Left ventricle myocardium inferior (tissue), 1 donor: Measurements from ENCODE around the gene MEF2D. TPM values are rescaled to one million over a fixed set of nuclear protein-coding genes. Genes with fewer than 3 reads are reported as not detected.

ENCODE experiments used
- DNase-seq: peaks from one replicate; pipeline ENCODE4 v3.0.0-alpha.2; 2020
- H3K27ac ChIP-seq: fragments of 200-600 bp; replicated peaks from 2 replicates; pipeline ENCODE4 v1.8.0; 2021
- H3K27me3 ChIP-seq: fragments of 200-600 bp; 2 replicates; pipeline ENCODE4 v1.8.0; 2021; ENCODE audit warnings: low read depth
- H3K36me3 ChIP-seq: fragments of 200-600 bp; 2 replicates; pipeline ENCODE4 v1.8.0; 2021
- H3K4me1 ChIP-seq: fragments of 200-600 bp; 2 replicates; pipeline ENCODE4 v1.8.0; 2021
- H3K4me3 ChIP-seq: fragments of 200-600 bp; 2 replicates; pipeline ENCODE4 v1.8.0; 2021; ENCODE audit warnings: mild to moderate bottlenecking, moderate library complexity
- H3K9me3 ChIP-seq: fragments of 200-600 bp; replicated peaks from 2 replicates; pipeline ENCODE4 v1.8.0; 2021
- intact Hi-C: fragments of 100-400 bp; cut with micrococcal nuclease; formaldehyde crosslinking; loops from one replicate; pipeline ENCODE4 v1.11.0; 2022
- total RNA-seq: library from RNA; stranded (reverse); fragmentation: NEBNext Ultra II Directional; extraction: Animal tissue kit (Norgen Biotek cat#: 25700); gene quantifications from one replicate; pipeline ENCODE4 v1.2.1, GENCODE V29; 2021
- TF ChIP-seq, protein P1 (sequence below): fragments of 200-600 bp; IDR thresholded peaks from 2 replicates; pipeline ENCODE4 v1.8.0; 2021; ENCODE audit warnings: antibody characterized with exemption, mild to moderate bottlenecking, borderline replicate concordance
- donor health status: DM: no; HTN: yes; CAD: no; lungs with severe emphysema.

Gene MEF2D
- total RNA-seq, 1 donor from 2014 or later, result 96.8 TPM

DNA sequence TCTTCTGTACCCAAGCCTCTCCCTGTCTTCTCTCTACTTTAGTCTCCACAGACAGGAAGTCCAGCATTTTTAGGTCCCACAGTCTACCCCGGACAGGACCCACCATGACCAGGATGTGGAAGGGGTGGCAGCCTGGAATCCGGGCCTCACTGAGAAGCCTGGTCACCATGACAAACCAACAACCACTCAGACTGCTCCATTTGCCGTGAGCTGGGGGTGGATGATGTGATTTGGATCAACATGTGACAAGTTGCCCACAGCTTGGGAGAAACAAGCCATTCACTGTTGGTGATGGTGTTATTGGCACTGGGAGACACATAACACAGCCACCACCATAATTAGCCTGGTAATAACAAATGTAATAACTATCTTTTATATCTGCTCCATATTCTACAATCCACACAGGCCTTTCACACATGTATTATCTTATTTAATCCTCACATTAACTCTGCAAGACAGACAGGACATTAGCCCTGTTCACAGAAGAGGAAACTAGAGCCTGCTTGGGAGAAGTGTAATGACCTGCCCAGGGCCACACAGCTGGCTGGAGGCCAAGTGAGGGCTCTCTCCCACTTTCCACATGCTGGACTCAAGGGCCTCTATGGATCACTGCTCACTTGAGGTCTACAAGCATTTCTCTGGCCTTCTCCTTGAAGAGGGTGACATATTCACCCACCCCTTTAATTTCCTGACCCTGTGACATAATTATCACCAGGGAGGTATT lies 22.9 kb downstream of the MEF2D start:
- Histone ChIP-seq H3K27ac (peak overlapping the region; percentile 75), H3K36me3 (peaks cover 100% of the 10 kb centered on the region), H3K4me3 (peak overlapping the region; percentile 5), H3K9me3 (no peaks in the 10 kb centered on the region), H3K27me3 (no peaks in the 10 kb centered on the region), H3K4me1 (peaks cover 100% of the 10 kb centered on the region)
- DNase-seq, result no peak
- intact Hi-C loops, result no loop called here
- TF ChIP-seq, protein P1, sequence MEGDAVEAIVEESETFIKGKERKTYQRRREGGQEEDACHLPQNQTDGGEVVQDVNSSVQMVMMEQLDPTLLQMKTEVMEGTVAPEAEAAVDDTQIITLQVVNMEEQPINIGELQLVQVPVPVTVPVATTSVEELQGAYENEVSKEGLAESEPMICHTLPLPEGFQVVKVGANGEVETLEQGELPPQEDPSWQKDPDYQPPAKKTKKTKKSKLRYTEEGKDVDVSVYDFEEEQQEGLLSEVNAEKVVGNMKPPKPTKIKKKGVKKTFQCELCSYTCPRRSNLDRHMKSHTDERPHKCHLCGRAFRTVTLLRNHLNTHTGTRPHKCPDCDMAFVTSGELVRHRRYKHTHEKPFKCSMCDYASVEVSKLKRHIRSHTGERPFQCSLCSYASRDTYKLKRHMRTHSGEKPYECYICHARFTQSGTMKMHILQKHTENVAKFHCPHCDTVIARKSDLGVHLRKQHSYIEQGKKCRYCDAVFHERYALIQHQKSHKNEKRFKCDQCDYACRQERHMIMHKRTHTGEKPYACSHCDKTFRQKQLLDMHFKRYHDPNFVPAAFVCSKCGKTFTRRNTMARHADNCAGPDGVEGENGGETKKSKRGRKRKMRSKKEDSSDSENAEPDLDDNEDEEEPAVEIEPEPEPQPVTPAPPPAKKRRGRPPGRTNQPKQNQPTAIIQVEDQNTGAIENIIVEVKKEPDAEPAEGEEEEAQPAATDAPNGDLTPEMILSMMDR, result no peak

DNA sequence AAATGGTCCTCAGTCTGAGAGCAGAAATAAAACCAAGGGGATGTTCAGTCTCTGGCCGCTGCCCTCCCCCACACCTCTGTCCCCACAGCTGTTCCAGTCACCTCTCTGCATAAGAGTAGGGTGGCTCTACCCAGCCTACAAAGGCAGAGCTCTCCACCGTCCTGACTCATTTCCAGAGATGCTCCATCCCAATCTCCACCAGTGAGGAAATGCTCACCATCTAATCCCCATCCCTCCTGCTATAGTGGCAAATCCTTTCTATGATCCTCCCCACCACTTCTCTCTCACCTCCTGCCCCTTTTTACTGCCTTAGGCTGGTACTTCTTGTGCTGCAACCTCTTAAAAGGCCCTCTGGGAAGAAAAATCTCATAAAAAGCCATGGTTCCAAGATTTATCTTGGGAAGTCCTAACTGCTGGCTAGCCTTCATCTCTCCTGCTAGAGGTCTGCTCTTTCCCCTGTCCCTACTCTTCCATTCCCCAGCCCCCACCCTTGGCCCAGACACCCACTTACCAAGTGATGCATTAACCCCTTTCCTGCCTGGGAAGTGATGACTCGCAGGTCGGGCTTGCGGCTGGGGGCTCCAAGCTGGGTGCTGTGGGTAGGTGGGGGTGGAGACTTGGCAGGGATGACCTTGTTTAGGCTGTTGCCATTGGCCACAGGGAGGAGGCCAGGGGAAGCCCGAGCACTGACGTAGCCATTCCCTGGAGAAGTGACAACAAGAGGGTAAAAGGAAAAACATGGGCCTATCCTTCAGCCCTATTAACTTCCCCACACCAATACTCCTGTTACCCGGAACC lies 23.9 kb downstream of the MEF2D start:
- no peaks in the 10 kb centered on the region for H3K9me3 ChIP-seq
- TF ChIP-seq, protein P1, result no peak
- no peak for DNase-seq
- peak overlapping the region; percentile 75 for H3K27ac ChIP-seq
- no peak overlapping the region for H3K4me3 ChIP-seq
- H3K27me3 ChIP-seq, result no peaks in the 10 kb centered on the region
- peaks cover 100% of the 10 kb centered on the region for H3K4me1 ChIP-seq
- intact Hi-C loops, result no loop called here
- H3K36me3 ChIP-seq, result peaks cover 100% of the 10 kb centered on the region

DNA sequence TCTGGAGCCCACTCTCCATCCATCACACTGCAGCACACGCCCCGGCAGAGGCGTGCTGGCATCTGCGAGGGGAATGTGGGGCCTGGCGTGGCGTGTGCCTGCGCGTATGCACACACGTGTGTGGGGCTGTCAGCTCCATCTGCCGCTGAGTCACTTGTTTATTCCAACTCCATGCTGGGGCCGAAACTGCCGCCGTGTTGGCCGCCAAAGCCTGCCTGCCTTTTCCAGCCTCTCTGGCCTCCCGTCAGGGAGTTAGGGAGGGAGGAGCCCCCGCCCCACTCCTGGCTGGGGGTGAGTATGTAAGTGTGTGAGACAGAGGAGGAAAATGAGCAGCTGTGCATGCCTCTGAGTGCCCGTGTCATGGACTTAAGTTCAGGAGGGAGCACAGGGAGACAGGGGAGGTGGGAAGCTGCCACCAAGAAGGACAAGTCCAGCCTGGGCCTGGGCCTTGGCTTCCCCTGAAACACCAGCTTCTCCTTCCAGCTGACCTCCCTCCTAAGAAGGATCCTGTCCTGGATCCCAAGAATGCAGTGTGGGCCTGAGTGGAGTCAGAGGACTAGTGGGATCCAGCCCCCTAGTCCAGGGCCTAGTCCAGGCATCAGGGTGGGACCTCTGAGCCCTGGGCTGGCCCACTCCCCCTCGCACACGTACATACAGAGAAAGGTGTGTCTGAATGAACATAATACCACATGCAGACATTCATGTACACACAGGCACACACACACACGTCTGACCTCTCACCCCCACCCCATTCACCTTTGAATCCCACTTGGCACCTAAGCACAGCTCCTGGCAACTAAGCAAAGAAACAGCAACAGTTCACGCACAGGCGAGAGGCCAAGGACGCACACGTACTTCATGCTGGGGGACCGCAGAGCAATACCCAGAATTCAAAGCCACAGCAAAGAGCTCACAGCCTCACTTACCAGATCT lies 24.7 kb downstream of the MEF2D start:
- Histone ChIP-seq H3K27ac (peak overlapping the region; percentile 75), H3K4me3 (no peak overlapping the region), H3K36me3 (peaks cover 99% of the 10 kb centered on the region), H3K4me1 (peaks cover 100% of the 10 kb centered on the region), H3K27me3 (no peaks in the 10 kb centered on the region), H3K9me3 (no peaks in the 10 kb centered on the region)
- peak; percentile 84 for DNase-seq
- TF ChIP-seq, protein P1, result no peak
- intact Hi-C loops, result no loop called here

DNA sequence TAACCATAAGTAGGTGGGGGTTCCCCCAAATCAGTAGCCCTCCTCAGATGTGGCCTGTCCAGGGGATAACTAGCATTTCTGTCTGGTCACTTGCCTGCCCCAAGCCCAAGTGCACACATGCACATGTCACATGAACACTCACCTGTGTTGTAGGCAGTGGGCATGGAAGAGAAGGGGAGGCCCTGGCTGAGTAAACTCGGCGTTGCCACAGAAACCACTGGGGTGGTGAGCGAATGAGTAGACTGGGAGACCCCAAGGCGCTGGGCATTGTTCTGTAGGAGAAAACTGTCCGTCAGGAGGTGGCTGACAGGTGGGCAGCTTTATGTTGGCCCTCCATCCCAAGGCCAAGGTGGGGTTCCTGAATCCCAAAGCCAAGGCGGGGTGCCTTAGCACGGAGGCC lies 25.6 kb downstream of the MEF2D start:
- DNase-seq, result no peak
- no peaks in the 10 kb centered on the region for H3K27me3 ChIP-seq
- intact Hi-C loops, result no loop called here
- peaks cover 100% of the 10 kb centered on the region for H3K4me1 ChIP-seq
- no peak overlapping the region for H3K4me3 ChIP-seq
- H3K9me3 ChIP-seq, result no peaks in the 10 kb centered on the region
- TF ChIP-seq, protein P1, result no peak
- peaks cover 99% of the 10 kb centered on the region for H3K36me3 ChIP-seq
- H3K27ac ChIP-seq, result peak overlapping the region; percentile 75
